ENCODE measurements around the gene RGS7BP.

The RGS7BP gene

DNA sequence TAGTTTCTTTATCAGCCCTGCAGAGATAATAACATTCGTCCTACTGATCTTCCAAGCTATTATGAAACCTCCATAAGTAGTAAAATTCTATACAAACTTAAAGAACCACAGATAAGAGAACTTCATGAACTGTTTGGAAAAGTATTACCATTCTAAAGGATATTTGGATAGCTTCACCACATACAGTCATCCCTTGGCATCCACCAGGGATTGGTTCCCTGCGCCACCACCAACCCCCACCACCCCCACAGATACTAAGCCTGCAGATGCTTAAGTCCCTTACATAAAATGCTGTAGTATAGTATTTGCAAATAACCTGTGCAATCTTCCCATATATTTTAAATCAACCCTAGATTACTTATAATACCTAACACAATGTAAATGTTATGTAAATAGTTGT, 123.1 kb downstream of the RGS7BP start:
- FAIRE-seq (no peak), DNase-seq (ENCODE audit: insufficient read length, low spot score) (no peak)

DNA sequence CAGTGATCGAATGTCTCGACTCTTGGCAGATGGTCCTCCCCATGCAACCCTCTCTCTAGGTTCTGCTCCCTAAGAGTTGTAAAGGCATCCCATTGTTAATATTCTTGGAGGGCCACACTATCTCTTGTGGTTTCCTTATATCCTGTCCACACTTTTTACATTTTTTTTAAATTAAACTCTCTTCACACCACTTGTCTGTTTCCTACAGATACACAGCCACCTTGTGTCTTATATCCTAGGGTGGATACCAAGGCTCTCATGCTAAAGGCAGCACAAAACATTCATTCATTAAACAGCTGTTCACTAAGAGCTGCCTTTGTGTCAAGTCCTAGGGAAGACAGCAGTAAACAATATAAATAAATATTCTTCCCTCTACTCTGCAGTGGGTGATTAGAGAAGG, 124.0 kb downstream of the RGS7BP start:
- no peak for FAIRE-seq
- DNase-seq (ENCODE audit: insufficient read length, low spot score) = no peak

DNA sequence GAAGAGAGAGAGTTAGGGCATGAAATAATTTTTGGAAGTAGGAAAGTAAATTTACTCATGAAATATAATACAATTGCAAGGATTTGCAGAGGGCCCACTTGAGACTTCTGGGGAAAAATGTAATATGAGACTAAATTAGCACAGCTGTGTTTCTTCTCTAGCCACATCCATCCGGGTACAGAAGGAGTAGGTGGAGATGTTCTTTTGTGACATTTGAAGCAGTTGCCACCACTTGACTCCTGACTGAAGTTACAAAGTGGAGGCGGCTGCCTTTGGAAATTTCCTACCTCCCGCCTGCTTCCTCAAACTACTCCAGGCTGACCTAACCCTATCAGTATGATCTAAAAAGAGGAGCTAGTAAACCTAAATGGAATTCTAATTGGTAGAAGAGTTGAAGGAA, 126.4 kb downstream of the RGS7BP start:
- FAIRE-seq = no peak
- DNase-seq (ENCODE audit: insufficient read length, low spot score) = no peak

DNA sequence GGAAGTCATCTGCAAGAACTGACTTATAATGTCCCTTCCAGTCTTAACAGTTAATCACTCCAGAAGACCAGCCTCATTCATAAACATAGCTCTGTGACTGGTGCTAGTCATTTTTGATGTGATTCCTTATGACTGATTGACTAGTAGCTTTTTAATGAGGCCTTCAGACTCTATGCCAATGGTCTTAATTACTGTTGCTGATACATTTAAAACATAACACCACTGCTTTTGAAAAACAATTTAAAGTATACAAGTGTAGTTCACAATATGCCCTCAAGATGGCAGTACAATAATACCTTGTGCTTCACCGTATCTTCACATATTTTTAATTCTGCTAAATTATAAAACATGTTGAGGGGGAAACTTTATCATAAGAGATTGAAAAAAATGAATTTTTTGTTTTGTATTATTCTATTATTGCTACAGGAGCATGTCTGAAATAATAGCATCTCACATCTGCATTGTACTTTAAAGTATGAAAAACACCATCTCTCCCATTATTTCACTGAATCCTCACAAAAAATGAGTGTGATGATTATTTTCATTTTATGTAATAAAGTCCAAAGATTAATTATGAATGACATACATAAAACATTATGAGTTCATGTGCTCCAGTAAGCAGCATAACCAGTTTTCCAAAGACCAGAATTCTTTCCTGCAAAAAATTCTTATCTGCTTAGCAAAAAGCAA, 129.3 kb downstream of the RGS7BP start:
- FAIRE-seq (peak; percentile 28), DNase-seq (ENCODE audit: insufficient read length, low spot score) (no peak)

DNA sequence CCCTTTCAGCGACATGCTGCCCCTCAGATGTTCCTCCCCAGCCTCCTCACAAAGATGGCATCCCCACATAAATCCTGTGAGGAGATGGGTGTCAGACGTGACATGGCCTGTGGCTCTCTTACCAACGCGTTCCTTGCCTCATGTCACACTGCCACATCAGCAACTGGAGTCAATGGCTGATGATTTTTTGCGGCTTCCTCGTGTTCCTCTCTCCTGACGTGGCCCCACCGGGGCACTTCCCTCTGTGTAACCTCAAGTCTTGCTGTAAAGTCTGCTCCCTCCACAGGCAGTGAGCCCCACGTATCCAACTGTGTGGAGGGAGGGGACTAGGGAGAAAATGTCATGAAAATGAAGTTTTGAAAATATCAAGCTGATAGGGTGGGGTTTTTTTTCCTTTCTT, 131.3 kb downstream of the RGS7BP start:
- no peak for FAIRE-seq
- no peak for DNase-seq (ENCODE audit: insufficient read length, low spot score)

DNA sequence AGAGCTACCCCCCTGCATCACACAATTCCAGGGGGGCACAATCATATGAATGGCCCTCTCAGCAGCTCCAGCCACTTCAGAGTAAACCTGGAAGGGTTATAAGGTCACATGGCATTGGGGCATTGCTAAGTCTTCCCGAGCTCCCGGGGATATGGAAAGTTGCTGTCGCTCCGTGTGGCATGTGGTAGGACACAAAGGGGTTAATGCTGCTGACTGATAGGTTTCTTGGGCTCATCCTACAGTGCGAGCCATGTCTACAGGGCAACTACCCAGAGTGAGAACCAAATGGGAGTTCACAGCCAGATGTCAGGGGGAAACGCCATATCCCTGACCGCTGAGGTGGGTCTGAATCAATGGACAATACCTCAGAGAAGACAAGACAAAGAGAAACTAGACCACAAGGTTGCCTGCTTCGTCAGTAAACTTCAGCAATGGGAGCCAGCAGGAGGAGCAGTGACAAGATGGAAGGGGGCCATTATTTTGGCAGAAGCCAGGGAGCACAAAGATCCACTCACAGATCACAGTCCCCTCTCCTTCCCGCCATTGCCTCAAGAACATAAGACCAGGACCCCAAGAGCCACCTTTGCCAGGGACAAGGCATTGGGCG, 132.1 kb downstream of the RGS7BP start:
- FAIRE-seq (no peak), DNase-seq (ENCODE audit: insufficient read length, low spot score) (no peak)

DNA sequence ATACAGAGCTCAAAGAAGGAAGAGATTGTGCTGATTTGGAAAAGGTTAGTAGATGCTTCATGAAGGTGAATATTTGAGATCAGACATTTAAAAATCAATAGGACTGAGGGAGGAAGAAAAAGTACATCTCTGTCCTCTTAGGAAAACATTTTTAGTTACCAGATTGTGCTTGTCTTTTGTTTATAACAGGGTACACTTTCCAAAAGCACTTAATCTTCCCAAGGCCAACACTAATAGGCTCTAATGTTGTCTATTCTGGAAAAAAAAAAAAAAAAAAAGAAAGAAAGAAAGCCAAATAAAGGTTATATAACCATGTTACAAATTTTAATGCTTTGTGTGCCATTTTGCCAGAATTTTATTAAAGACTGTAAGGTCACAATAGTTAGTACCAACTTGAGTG, 139.0 kb downstream of the RGS7BP start:
- no peak for DNase-seq (ENCODE audit: insufficient read length, low spot score)
- FAIRE-seq = no peak

DNA sequence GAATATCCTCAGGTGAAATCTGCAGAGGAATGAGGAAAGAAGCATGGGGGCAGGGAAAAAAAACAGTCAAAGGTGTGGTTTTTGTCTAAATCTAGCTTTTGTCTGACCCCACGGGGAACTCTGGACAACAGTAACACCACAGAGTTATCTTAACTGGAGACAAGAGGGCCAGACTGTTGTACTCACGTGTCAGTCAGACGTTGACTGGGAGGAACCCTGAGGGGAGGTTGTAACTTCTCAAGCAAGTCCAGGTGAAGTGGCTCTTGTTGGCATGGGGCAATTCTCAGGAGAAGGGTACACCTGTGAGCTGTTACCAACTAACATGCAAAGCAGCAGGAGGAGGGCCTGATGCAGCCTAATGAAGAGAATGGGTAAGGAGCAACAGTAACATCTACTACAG, 140.4 kb downstream of the RGS7BP start:
- DNase-seq (ENCODE audit: insufficient read length, low spot score) (no peak), FAIRE-seq (no peak)

DNA sequence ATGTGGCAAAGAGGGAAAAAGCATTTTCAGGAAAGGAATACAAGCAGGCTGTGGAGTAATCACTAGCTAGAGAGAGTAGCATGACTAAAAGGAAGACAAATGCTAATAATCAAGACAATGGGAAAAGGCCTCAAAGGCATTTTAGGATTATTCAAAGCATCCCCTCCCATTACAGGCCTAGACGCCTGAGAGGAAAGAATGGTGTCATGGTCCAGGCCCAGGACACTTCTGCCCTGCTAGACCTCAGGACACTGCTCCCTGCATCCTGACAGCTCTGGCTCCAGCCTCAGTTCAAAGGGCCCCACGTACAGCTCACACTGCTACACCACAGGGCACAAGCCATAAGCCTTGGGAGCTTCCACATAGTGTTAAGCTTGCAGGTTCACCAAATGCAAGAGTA, 143.7 kb downstream of the RGS7BP start:
- FAIRE-seq (no peak), DNase-seq (ENCODE audit: insufficient read length, low spot score) (no peak)

DNA sequence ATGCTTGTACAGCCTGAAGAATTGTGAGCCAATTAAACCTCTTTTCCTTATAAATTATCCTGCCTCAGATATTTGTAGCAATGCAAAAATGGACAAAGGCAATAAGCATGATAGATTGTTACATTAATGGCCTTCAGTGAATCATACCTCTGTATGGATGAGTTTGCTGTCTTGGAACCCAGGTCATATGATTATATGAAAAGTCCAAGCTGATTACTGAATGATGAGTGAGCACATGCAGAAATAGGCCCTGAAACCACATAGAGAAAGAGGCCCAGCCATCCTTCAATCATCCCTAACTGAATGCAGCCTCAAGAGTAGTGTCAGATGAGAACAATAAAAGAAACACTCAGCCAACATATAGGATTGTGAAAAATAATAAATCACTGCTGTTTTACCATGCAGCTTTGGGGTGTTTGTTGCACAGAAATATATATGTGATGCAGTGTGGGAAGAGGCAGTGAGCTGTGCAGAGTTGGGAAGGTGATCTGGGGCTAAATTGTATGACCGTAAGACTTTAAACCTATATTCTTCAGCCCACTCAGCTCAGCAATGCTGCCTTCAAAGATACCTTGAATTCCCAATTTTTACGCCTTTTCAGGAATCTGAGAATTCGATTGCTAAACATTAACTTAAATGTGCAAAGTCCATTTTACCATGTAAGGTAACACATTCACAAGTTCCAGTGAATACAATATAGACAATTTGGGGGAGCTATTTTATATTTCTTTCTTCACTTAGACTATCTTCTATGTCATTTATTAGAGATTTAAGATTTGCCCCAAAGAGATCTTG, 148.1 kb downstream of the RGS7BP start:
- no peak for DNase-seq (ENCODE audit: insufficient read length, low spot score)
- no peak for FAIRE-seq

DNA sequence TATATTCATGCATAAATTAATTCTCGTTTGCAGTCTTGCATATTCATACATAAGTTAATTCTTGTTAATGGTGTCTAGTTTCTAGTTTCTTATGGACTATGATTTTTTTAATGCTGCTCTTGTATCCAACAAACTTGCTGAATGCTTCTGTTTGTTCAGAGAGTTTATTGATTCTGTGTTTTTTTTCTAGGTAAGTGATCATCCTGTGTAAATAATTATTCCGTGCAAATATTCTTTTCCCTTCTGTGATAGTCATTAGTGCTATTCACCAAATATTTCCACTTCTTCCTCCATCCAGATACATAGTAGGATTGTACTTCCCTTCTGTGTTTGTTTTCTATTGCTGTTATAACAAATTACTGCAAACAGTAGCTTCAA, 148.7 kb downstream of the RGS7BP start:
- DNase-seq (ENCODE audit: insufficient read length, low spot score) (no peak), FAIRE-seq (no peak)

DNA sequence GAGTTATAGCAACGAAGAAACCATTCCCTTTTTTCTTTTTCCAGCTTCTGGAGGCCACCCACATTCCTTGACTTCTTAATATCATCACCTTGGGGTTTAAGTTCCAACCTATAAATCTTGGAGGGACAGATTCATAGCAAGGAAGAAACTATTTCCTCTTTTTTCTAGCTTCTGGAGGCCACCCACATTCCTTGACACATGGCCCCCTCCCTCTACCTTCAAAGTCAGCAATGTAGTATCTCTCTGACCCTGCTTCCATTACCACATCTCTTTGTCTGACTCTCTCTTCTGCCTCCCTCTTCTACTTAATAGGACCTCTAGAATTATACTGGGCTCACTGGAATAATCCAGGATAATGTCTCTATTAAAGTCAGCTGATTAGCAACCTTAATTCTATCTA, 149.8 kb downstream of the RGS7BP start:
- DNase-seq (ENCODE audit: insufficient read length, low spot score) (no peak), FAIRE-seq (no peak)

DNA sequence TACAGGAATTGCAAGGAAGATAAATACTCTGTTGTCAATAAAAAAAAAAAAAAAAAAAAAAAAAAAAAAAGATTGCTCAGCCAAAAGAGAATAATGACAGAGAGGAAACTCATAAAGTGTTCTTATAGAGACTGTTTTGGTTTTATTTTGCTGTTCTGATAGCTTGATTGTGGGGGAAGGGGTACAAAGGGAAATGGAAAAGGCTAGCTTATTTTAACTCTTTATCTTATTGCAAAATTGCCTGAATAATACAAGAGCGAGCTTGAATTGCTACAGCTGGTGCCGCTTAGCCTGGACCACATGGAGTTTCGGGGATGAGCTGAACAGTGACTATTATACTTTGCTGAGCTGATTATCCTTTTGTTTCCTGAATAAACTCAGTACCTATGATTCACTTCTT, 153.5 kb downstream of the RGS7BP start:
- DNase-seq (ENCODE audit: insufficient read length, low spot score) (no peak), FAIRE-seq (no peak)

All from GM19239 (cell line).